ENCODE results near the gene GFOD1.
"Not testable (repeated sequence)": the region's sequence is repeated elsewhere in the genome, so short reads cannot be mapped to it uniquely, and the experiment has no call there.

Gene GFOD1

GRCh38 chr6:13461805-13462204 is 25.6 kb downstream of the GFOD1 start:
- WGBS, 2 experiments (ENCODE audit: insufficient coverage in 2 of 2): 87 to 98% methylated on average over 4 of the region's 6 CpGs
- H3K4me3 ChIP-seq (ENCODE audit: extremely low read depth, insufficient read depth, low read length, poor library complexity, severe bottlenecking): no peak overlapping the region
- peaks cover 26% of the 10 kb centered on the region for H3K4me1 ChIP-seq (ENCODE audit: control insufficient read depth, insufficient read depth, low read length, poor library complexity, severe bottlenecking)

GRCh38 chr6:13461307-13461706 is 26.1 kb downstream of the GFOD1 start:
- Histone ChIP-seq H3K36me3 (ENCODE audit: control insufficient read depth, insufficient read depth, low read length) (peaks cover 8% of the 10 kb centered on the region), H3K4me1 (ENCODE audit: control insufficient read depth, insufficient read depth, low read length, poor library complexity, severe bottlenecking) (peaks cover 26% of the 10 kb centered on the region), H3K4me3 (ENCODE audit: extremely low read depth, insufficient read depth, low read length, poor library complexity, severe bottlenecking) (no peak overlapping the region), H3K9me3 (ENCODE audit: control insufficient read depth, low read length) (no peaks in the 10 kb centered on the region), H3K27ac (ENCODE audit: low read depth, low read length, severe bottlenecking) (no peak overlapping the region)
- WGBS, 2 experiments (ENCODE audit: insufficient coverage in 2 of 2): 88 to 100% methylated on average over 2 to 3 of the region's 4 CpGs

More at GRCh38 chr6:13461805-13462204, 25.6 kb downstream of the GFOD1 start:
- Histone ChIP-seq H3K9me3 (ENCODE audit: control insufficient read depth, low read length) (no peaks in the 10 kb centered on the region), H3K27ac (ENCODE audit: low read depth, low read length, severe bottlenecking) (no peak overlapping the region), H3K36me3 (ENCODE audit: control insufficient read depth, insufficient read depth, low read length) (peaks cover 8% of the 10 kb centered on the region)

DNA sequence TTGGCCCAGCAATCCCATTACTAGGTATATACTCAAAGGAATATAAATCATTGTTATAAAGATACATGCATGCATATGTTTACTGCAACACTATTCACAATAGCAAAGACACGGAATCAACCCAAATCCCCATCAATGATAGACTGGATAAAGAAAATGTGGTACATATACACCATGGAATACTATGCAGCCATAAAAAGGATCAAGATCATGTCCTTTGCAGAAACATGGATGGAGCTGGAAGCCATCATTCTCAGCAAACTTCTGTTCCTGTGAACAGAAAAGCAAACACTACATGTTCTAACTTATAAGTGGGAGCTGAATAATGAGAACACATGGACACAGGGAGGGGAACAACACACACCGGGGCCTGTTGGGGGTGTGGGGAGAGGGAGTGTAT is 27.1 kb downstream of the GFOD1 start:
- not testable (repeated sequence) for H3K36me3 ChIP-seq (ENCODE audit: control insufficient read depth, insufficient read depth, low read length); H3K9me3 ChIP-seq (ENCODE audit: control insufficient read depth, low read length); H3K27ac ChIP-seq (ENCODE audit: low read depth, low read length, severe bottlenecking); H3K4me3 ChIP-seq (ENCODE audit: extremely low read depth, insufficient read depth, low read length, poor library complexity, severe bottlenecking)
- peaks cover 26% of the 10 kb centered on the region for H3K4me1 ChIP-seq (ENCODE audit: control insufficient read depth, insufficient read depth, low read length, poor library complexity, severe bottlenecking)
- WGBS, 2 experiments (ENCODE audit: insufficient coverage in 2 of 2): no CpG with 5 or more reads among the region's 2 CpGs

GRCh38 chr6:13457577-13457976 is 29.8 kb downstream of the GFOD1 start:
- Histone ChIP-seq H3K36me3 (ENCODE audit: control insufficient read depth, insufficient read depth, low read length) (peaks cover 8% of the 10 kb centered on the region), H3K9me3 (ENCODE audit: control insufficient read depth, low read length) (no peaks in the 10 kb centered on the region), H3K4me3 (ENCODE audit: extremely low read depth, insufficient read depth, low read length, poor library complexity, severe bottlenecking) (no peak overlapping the region), H3K4me1 (ENCODE audit: control insufficient read depth, insufficient read depth, low read length, poor library complexity, severe bottlenecking) (peaks cover 10% of the 10 kb centered on the region), H3K27ac (ENCODE audit: low read depth, low read length, severe bottlenecking) (no peak overlapping the region)
- WGBS, 2 experiments (ENCODE audit: insufficient coverage in 2 of 2): 87 to 94% methylated on average over 6 to 7 of the region's 7 CpGs

DNA sequence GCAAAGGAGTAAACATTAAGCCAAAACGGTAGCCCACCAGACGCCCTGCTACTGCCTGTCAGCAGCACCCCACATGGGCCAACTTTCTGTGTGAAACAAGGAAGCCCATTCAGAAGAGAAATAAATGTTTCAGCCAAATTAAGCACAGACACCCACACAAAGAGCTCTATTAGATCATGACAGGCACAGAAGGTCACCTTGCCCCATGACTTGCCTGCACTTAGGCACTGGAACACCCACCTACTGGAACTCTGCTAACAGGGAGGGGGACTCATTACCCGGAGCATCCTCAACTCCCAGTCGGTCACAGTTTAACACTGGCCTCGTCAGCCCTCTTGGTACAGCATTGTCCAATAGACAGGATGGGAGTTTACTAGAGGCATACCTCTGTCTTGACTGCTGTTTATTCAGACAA is 31.8 kb downstream of the GFOD1 start:
- H3K36me3 ChIP-seq (ENCODE audit: control insufficient read depth, insufficient read depth, low read length): peaks cover 17% of the 10 kb centered on the region
- no peak overlapping the region for H3K27ac ChIP-seq (ENCODE audit: low read depth, low read length, severe bottlenecking)
- no peaks in the 10 kb centered on the region for H3K9me3 ChIP-seq (ENCODE audit: control insufficient read depth, low read length)
- peaks cover 3% of the 10 kb centered on the region for H3K4me1 ChIP-seq (ENCODE audit: control insufficient read depth, insufficient read depth, low read length, poor library complexity, severe bottlenecking)
- 89 to 90% methylated on average over 5 of the region's 5 CpGs for WGBS, 2 experiments (ENCODE audit: insufficient coverage in 2 of 2)
- no peak overlapping the region for H3K4me3 ChIP-seq (ENCODE audit: extremely low read depth, insufficient read depth, low read length, poor library complexity, severe bottlenecking)

DNA sequence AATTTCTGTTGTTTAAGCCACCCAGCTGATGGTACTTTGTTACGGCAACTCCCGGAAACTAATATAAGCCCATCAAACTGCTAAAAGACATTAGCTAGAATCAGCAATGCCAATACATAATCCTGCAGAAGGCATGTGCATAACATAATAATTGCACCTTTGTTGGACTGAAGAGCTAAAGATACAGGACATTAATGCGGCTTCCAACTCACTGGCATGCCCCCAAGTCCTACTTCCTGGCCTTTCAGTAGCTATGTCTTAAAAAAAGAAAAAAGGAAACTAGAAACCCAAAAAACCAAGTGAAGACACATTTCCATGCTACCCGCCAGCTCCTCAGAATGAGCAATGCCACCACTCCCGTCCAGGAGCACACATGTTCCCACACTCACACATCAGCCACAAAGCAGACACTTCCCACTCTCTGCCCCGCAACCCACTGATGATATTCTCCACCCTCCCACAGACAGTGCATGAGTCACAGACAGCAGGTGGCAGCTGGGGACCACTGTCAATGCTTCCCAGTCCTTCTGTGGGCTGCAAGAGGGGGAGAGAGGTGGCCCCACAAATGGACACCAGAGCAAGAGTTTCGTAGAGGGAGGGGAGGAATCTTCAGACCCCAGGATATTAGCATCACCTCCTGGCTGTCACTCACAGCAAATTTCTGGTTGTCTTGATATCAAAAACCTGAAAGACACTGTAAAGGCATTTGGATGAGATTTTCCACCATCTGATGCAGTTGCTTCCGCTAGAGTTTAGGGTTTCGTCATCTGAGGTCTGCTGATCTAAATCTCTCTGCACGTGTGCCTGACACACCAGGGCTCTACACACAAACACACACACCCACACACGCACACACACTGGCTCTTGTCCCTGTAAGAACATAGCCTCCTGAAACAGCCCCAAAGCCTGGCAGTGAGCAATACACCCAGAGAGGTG is 32.8 kb downstream of the GFOD1 start:
- no peak overlapping the region for H3K27ac ChIP-seq (ENCODE audit: low read depth, low read length, severe bottlenecking)
- H3K4me1 ChIP-seq (ENCODE audit: control insufficient read depth, insufficient read depth, low read length, poor library complexity, severe bottlenecking): peaks cover 3% of the 10 kb centered on the region
- WGBS, 2 experiments (ENCODE audit: insufficient coverage in 2 of 2): 82 to 91% methylated on average over 7 to 9 of the region's 11 CpGs
- H3K4me3 ChIP-seq (ENCODE audit: extremely low read depth, insufficient read depth, low read length, poor library complexity, severe bottlenecking): no peak overlapping the region
- peaks cover 24% of the 10 kb centered on the region for H3K36me3 ChIP-seq (ENCODE audit: control insufficient read depth, insufficient read depth, low read length)
- peaks cover 10% of the 10 kb centered on the region for H3K9me3 ChIP-seq (ENCODE audit: control insufficient read depth, low read length)

DNA sequence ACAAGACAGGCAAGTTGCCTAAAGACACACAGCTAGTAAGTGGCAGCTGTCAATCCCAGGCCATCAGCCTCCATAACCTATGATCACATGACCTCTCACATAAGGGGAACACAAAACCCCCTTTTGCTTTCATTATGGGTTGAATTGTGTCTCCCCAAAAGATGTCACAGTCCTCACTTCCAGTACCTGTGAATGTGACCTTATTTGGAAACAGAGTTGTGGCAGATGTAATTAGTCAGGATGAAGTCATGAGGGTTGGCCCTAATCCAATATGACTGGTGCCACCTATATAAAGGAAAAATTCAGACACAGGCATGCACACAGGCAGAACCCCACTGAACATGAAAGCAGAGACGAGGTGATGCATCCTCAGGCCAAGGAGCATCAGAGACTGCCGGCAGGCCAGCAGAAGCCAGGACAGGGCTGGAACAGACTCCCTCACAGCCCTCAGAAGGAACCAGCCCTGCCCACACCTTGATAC is 33.6 kb downstream of the GFOD1 start:
- Histone ChIP-seq H3K36me3 (ENCODE audit: control insufficient read depth, insufficient read depth, low read length) (peaks cover 24% of the 10 kb centered on the region), H3K4me1 (ENCODE audit: control insufficient read depth, insufficient read depth, low read length, poor library complexity, severe bottlenecking) (peaks cover 3% of the 10 kb centered on the region), H3K27ac (ENCODE audit: low read depth, low read length, severe bottlenecking) (no peak overlapping the region), H3K4me3 (ENCODE audit: extremely low read depth, insufficient read depth, low read length, poor library complexity, severe bottlenecking) (no peak overlapping the region), H3K9me3 (ENCODE audit: control insufficient read depth, low read length) (peaks cover 14% of the 10 kb centered on the region)
- 86 to 96% methylated on average over 1 to 2 of the region's 2 CpGs for WGBS, 2 experiments (ENCODE audit: insufficient coverage in 2 of 2)

DNA sequence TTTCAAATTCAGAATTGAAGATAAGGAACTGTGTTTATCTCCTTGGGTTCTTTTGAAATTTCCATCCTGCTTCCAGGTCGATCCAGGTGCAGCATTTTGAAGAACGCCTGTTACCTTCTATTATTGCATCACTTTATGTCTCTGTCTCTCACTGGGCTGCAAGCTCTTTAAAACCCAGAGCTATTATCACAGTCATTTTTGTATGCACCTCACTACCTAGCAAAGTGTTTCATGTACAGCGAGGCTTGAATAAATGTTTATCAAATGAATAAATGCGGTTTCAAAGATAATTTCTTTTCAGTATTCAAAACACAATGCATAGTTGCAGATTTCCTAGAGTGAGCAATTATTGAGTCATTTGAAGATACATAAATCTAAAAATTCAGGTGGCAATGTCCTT is 34.2 kb downstream of the GFOD1 start:
- Histone ChIP-seq H3K9me3 (ENCODE audit: control insufficient read depth, low read length) (peaks cover 14% of the 10 kb centered on the region), H3K27ac (ENCODE audit: low read depth, low read length, severe bottlenecking) (no peak overlapping the region), H3K4me3 (ENCODE audit: extremely low read depth, insufficient read depth, low read length, poor library complexity, severe bottlenecking) (no peak overlapping the region), H3K36me3 (ENCODE audit: control insufficient read depth, insufficient read depth, low read length) (peaks cover 24% of the 10 kb centered on the region), H3K4me1 (ENCODE audit: control insufficient read depth, insufficient read depth, low read length, poor library complexity, severe bottlenecking) (peaks cover 3% of the 10 kb centered on the region)
- WGBS, 2 experiments (ENCODE audit: insufficient coverage in 2 of 2): 91% methylated on average over 2 of the region's 4 CpGs; no CpG with 5 or more reads in 1 of the 2 experiments

DNA sequence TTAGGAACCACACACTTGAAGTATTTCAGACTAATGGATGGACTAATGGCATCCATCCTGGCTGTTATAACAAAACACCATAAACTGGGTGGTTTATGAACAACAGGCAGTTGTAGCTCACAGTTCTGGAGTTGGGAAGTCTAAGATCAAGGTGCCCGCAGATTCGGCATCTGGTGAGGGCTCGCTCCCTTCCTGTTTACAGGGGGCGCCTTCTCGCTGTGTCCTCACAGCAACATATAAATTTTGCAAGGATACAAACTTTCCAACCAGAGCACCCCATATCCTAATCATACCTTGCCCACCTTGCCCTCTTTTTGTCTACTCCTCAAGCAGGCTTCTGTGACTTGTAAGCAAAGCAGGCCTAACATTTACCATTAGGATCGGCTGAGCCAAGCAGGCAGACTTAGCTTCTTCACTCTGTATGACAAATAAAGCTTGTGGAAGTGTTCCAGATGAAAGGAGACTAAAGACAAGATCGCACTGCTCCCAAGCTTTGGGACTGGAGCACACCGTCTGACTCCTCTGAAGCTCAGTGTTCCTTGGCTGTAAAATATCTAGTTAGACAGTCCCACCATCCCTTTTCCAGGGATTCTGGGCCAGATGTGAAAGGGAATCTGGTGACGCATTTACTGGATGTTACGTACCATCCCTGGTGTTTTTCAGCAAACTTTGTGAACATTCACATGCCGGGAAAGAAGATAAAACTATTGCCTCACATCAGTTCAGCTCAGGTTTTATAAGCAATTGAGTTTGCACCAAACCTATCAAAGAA is 34.9 kb downstream of the GFOD1 start:
- H3K27ac ChIP-seq (ENCODE audit: low read depth, low read length, severe bottlenecking): no peak overlapping the region
- H3K4me3 ChIP-seq (ENCODE audit: extremely low read depth, insufficient read depth, low read length, poor library complexity, severe bottlenecking): no peak overlapping the region
- WGBS, 2 experiments (ENCODE audit: insufficient coverage in 2 of 2): 85 to 96% methylated on average over 9 to 10 of the region's 11 CpGs
- peaks cover 3% of the 10 kb centered on the region for H3K4me1 ChIP-seq (ENCODE audit: control insufficient read depth, insufficient read depth, low read length, poor library complexity, severe bottlenecking)
- peaks cover 14% of the 10 kb centered on the region for H3K9me3 ChIP-seq (ENCODE audit: control insufficient read depth, low read length)
- peaks cover 27% of the 10 kb centered on the region for H3K36me3 ChIP-seq (ENCODE audit: control insufficient read depth, insufficient read depth, low read length)

GRCh38 chr6:13451181-13451895 is 36.1 kb downstream of the GFOD1 start:
- Histone ChIP-seq H3K9me3 (ENCODE audit: control insufficient read depth, low read length) (peaks cover 14% of the 10 kb centered on the region), H3K4me1 (ENCODE audit: control insufficient read depth, insufficient read depth, low read length, poor library complexity, severe bottlenecking) (peaks cover 3% of the 10 kb centered on the region), H3K27ac (ENCODE audit: low read depth, low read length, severe bottlenecking) (no peak overlapping the region), H3K36me3 (ENCODE audit: control insufficient read depth, insufficient read depth, low read length) (peaks cover 27% of the 10 kb centered on the region), H3K4me3 (ENCODE audit: extremely low read depth, insufficient read depth, low read length, poor library complexity, severe bottlenecking) (no peak overlapping the region)
- WGBS, 2 experiments (ENCODE audit: insufficient coverage in 2 of 2): 89 to 94% methylated on average over 12 to 15 of the region's 15 CpGs

Data from mesodermal cell (in vitro differentiated cells).